IMR-90 (cell line): ENCODE results near the gene ACTN2. TPM values are rescaled to one million over a fixed set of nuclear protein-coding genes. Genes with fewer than 3 reads are reported as not detected.

ENCODE experiments used
- ATAC-seq: fragments of 200-7000 bp; cut with Tn5 transposase; 2 replicates; pipeline ENCODE4 v1.9.1; 2020; ENCODE audit warnings: low read depth, mild to moderate bottlenecking, moderate library complexity
- BruUV-seq: library from RNA; stranded (reverse); fragments of 400-500 nt; replicated peaks from 2 replicates; lab custom pipeline; 2021; lab: Mats Ljungman, UMichigan
- CTCF ChIA-PET: fragments of 300-600 bp; formaldehyde crosslinking; extraction: SDS; loops from one replicate; lab custom pipeline; 2021; ENCODE audit warnings: antibody characterized with exemption; lab: Yijun Ruan, JAX
- POLR2A ChIA-PET: fragments of 300-600 bp; sonication (Branson Sonifier 250); formaldehyde crosslinking; loops from one replicate; lab custom pipeline; 2022; ENCODE audit warnings: antibody characterized with exemption; ENCODE audit not compliant: unreplicated experiment; lab: Charles Lee
- DNase-seq: peaks from one replicate; pipeline ENCODE4 v3.0.0; 2013
- H2AFZ ChIP-seq: replicated peaks from 2 replicates; pipeline ENCODE3; 2013; ENCODE audit warnings: low read length, mild to moderate bottlenecking; ENCODE audit not compliant: poor library complexity
- H2AK5ac ChIP-seq: 2 replicates; pipeline ENCODE4 v1.6.1; 2013; ENCODE audit warnings: low read depth, low read length, inconsistent platforms
- H2AK9ac ChIP-seq: replicated peaks from 2 replicates; pipeline ENCODE3; 2013; ENCODE audit warnings: mild to moderate bottlenecking, low read depth, low read length, moderate library complexity; ENCODE audit not compliant: poor library complexity
- H2BK120ac ChIP-seq: 2 replicates; pipeline ENCODE4 v1.6.1; 2013; ENCODE audit warnings: low read depth, low read length, inconsistent platforms
- H2BK15ac ChIP-seq: 3 replicates; pipeline ENCODE4 v1.6.1; 2013; ENCODE audit warnings: low read depth, low read length, inconsistent platforms
- H2BK20ac ChIP-seq: 2 replicates; pipeline ENCODE4 v1.6.1; 2013; ENCODE audit warnings: low read depth, mild to moderate bottlenecking, inconsistent platforms, low read length, moderate library complexity
- H2BK5ac ChIP-seq: 2 replicates; pipeline ENCODE4 v1.6.1; 2013; ENCODE audit warnings: mild to moderate bottlenecking, low read depth, low read length, inconsistent platforms; ENCODE audit not compliant: poor library complexity, severe bottlenecking
- H3K14ac ChIP-seq: replicated peaks from 2 replicates; pipeline ENCODE4 v1.6.1; 2013; ENCODE audit warnings: low read depth, low read length, inconsistent platforms
- H3K18ac ChIP-seq: 2 replicates; pipeline ENCODE4 v1.6.1; 2013; ENCODE audit warnings: low read depth, low read length, control low read depth
- H3K23ac ChIP-seq: 2 replicates; pipeline ENCODE4 v1.6.1; 2013; ENCODE audit warnings: low read depth, low read length, inconsistent platforms
- H3K27ac ChIP-seq: 2 replicates; pipeline ENCODE4 v1.5.1; 2013; ENCODE audit warnings: mild to moderate bottlenecking, control low read depth, low read length; ENCODE audit not compliant: insufficient read depth
- H3K27me3 ChIP-seq: 2 replicates; pipeline ENCODE4 v1.6.1; 2013; ENCODE audit warnings: low read length; ENCODE audit not compliant: control insufficient read depth, insufficient read depth
- H3K36me3 ChIP-seq: 2 replicates; pipeline ENCODE4 v1.6.1; 2013; ENCODE audit warnings: low read length, mixed read lengths; ENCODE audit not compliant: control insufficient read depth, insufficient read depth
- H3K4ac ChIP-seq: 2 replicates; pipeline ENCODE4 v1.6.1; 2013; ENCODE audit warnings: low read depth, low read length, inconsistent platforms
- H3K4me1 ChIP-seq: 2 replicates; pipeline ENCODE4 v1.6.1; 2013; ENCODE audit warnings: low read length, mixed read lengths; ENCODE audit not compliant: control insufficient read depth, insufficient read depth
- H3K4me2 ChIP-seq: 2 replicates; pipeline ENCODE4 v1.6.1; 2013; ENCODE audit warnings: low read depth, mild to moderate bottlenecking, control low read depth, low read length, moderate library complexity
- H3K4me3 ChIP-seq: 2 replicates; pipeline ENCODE4 v1.5.1; 2013; ENCODE audit warnings: low read depth, mild to moderate bottlenecking, control low read depth, low read length, moderate library complexity; ENCODE audit not compliant: insufficient read depth
- H3K56ac ChIP-seq: 2 replicates; pipeline ENCODE4 v1.6.1; 2013; ENCODE audit warnings: low read length, inconsistent platforms; ENCODE audit not compliant: insufficient read depth; ENCODE audit errors: extremely low read depth
- H3K79me1 ChIP-seq, 2 experiments: 2 replicates each; pipeline ENCODE4 v1.6.1; 2013; ENCODE audit warnings: low read length in 2 of 2, inconsistent platforms in 1 of 2, low read depth in 1 of 2
- H3K9ac ChIP-seq: 2 replicates; pipeline ENCODE4 v1.6.1; 2013; ENCODE audit warnings: low read depth, low read length, control low read depth
- H3K9me1 ChIP-seq: 2 replicates; pipeline ENCODE4 v1.6.1; 2013; ENCODE audit warnings: low read length, inconsistent platforms; ENCODE audit not compliant: insufficient read depth
- H3K9me3 ChIP-seq: 2 replicates; pipeline ENCODE4 v1.6.1; 2013; ENCODE audit warnings: low read length; ENCODE audit not compliant: control insufficient read depth, insufficient read depth
- H4K20me1 ChIP-seq: 2 replicates; pipeline ENCODE4 v1.6.1; 2013; ENCODE audit warnings: low read length, inconsistent platforms; ENCODE audit not compliant: insufficient read depth
- H4K5ac ChIP-seq: 2 replicates; pipeline ENCODE4 v1.6.1; 2013; ENCODE audit warnings: mild to moderate bottlenecking, low read depth, low read length, control low read depth
- H4K8ac ChIP-seq, 2 experiments: 2 replicates each; pipeline ENCODE4 v1.6.1; 2013; ENCODE audit warnings: low read depth in 2 of 2, low read length in 2 of 2, control low read depth in 1 of 2, inconsistent platforms in 1 of 2
- H4K91ac ChIP-seq: 2 replicates; pipeline ENCODE4 v1.6.1; 2013; ENCODE audit warnings: low read depth, low read length, inconsistent platforms; ENCODE audit not compliant: insufficient read depth
- BHLHE40 ChIP-seq: fragments of 150-350 bp; IDR thresholded peaks from 2 replicates; pipeline ENCODE4 v1.6.1; 2016; ENCODE audit warnings: mild to moderate bottlenecking, low read depth, low read length
- CEBPB ChIP-seq: IDR thresholded peaks from 2 replicates; pipeline ENCODE4 v1.6.1; 2012; ENCODE audit warnings: low read depth, low read length, improper control_type of control experiment
- ELK1 ChIP-seq: fragments of 150-350 bp; IDR thresholded peaks from 2 replicates; pipeline ENCODE4 v1.6.1; 2016; ENCODE audit warnings: low read depth, mild to moderate bottlenecking, low read length, moderate library complexity, borderline replicate concordance
- FOS ChIP-seq: fragments of 150-350 bp; IDR thresholded peaks from 2 replicates; pipeline ENCODE4 v1.6.1; 2016; ENCODE audit warnings: low read depth, low read length
- MXI1 ChIP-seq: IDR thresholded peaks from 2 replicates; pipeline ENCODE4 v1.6.1; 2012; ENCODE audit warnings: low read depth, mild to moderate bottlenecking, low read length, moderate library complexity, borderline replicate concordance
- NFE2L2 ChIP-seq: fragments of 150-350 bp; IDR thresholded peaks from 2 replicates; pipeline ENCODE4 v1.6.1; 2016; ENCODE audit warnings: low read depth, mild to moderate bottlenecking, low read length
- RCOR1 ChIP-seq: IDR thresholded peaks from 2 replicates; pipeline ENCODE4 v1.6.1; 2012; ENCODE audit warnings: mild to moderate bottlenecking, low read length, improper control_type of control experiment; ENCODE audit not compliant: insufficient replicate concordance
- RFX5 ChIP-seq: IDR thresholded peaks from 2 replicates; pipeline ENCODE4 v1.8.0; 2012; ENCODE audit warnings: low read depth, mild to moderate bottlenecking, low read length, moderate library complexity
- SMC3 ChIP-seq: fragments of 150-350 bp; IDR thresholded peaks from 2 replicates; pipeline ENCODE4 v1.6.1; 2016; ENCODE audit warnings: low read depth, mild to moderate bottlenecking, antibody characterized with exemption, low read length, moderate library complexity
- USF2 ChIP-seq: fragments of 150-350 bp; IDR thresholded peaks from 2 replicates; pipeline ENCODE4 v1.6.1; 2017; ENCODE audit warnings: mild to moderate bottlenecking, antibody characterized with exemption, low read length, low read depth
- WGBS, 2 experiments: methylation state at CpG; one replicate each; pipeline versions ENCODE4 v1.1.5 to v1.1.7; 2013; ENCODE audit warnings: missing lambda C conversion rate in 2 of 2; ENCODE audit not compliant: insufficient read length in 1 of 2; ENCODE audit errors: extremely low coverage in 2 of 2; 5-methylcytosine and 5-hydroxymethylcytosine counted together
- dilution Hi-C: fragments of 300-500 bp; cut with HindIII; formaldehyde crosslinking; loops from one replicate; pipeline ENCODE4 v1.14.3; 2018; ENCODE audit warnings: low sequenced_read_pairs; ENCODE audit not compliant: unreplicated experiment
- in situ Hi-C: fragments of 300-500 bp; cut with MboI; formaldehyde crosslinking; loops from 3 replicates; pipeline ENCODE4 v1.14.3; 2019; ENCODE audit warnings: low sequenced_read_pairs, inconsistent platforms, mixed read lengths
- intact Hi-C: fragments of 100-400 bp; cut with micrococcal nuclease; formaldehyde crosslinking; loops from 2 replicates; pipeline ENCODE4 v1.10.0; 2022
- polyA plus RNA-seq, 3 experiments: library from polyadenylated mRNA; depleted of rRNA; stranded (reverse); fragments of >200 nt; gene quantifications; 2 replicates each; pipeline ENCODE4 v1.2.3, GENCODE V29; 2012; ENCODE audit warnings: low replicate concordance in 1 of 3
- total RNA-seq: library from RNA; depleted of rRNA; stranded (reverse); fragments of >200 nt; gene quantifications from 2 replicates; pipeline ENCODE4 v1.2.3, GENCODE V29; 2012

ACTN2 gene
- total and polyA plus RNA-seq, 2 of the 4 experiments (the other 2 are of a cell fraction), result under 0.01 TPM; not detected in 1

- Histone ChIP-seq H2AK9ac (no peak overlapping the region), H4K20me1 (no peaks in the 10 kb centered on the region), H3K14ac (no peak overlapping the region), H2AFZ (no peak overlapping the region), H3K56ac (no peak overlapping the region), H3K4me2 (no peak overlapping the region), H2AK5ac (no peak overlapping the region), H3K27ac (no peak overlapping the region), H2BK15ac (no peak overlapping the region), H4K91ac (no peak overlapping the region), H3K23ac (no peak overlapping the region), H3K9ac (no peak overlapping the region), H3K9me3 (no peaks in the 10 kb centered on the region), H4K8ac (no peak overlapping the region), H3K4me3 (no peak overlapping the region), H3K79me1 (no peaks in the 10 kb centered on the region), H2BK20ac (no peak overlapping the region), H3K9me1 (no peaks in the 10 kb centered on the region), H3K18ac (no peak overlapping the region), H4K5ac (no peak overlapping the region), H3K4me1 (no peaks in the 10 kb centered on the region), H2BK5ac (no peak overlapping the region), H3K4ac (no peak overlapping the region), H2BK120ac (no peak overlapping the region), H3K27me3 (no peaks in the 10 kb centered on the region), H3K36me3 (no peaks in the 10 kb centered on the region)
- intact Hi-C loops, result no loop called here
- in situ Hi-C loops, result no loop called here
- no TSS peak for BruUV-seq
- ChIA-PET CTCF (no interaction called here), POLR2A (no interaction called here)
- no peak for TF ChIP-seq SMC3
- no peak for TF ChIP-seq BHLHE40
- no peak for TF ChIP-seq RFX5
- no peak for TF ChIP-seq ELK1
- no peak for TF ChIP-seq USF2
- TF ChIP-seq NFE2L2, result no peak
- no peak for TF ChIP-seq MXI1
- no peak for TF ChIP-seq CEBPB
- no peak for TF ChIP-seq FOS
- no peak for TF ChIP-seq RCOR1
- WGBS, 2 experiments, result 67% methylated on average over 3 of the region's 11 CpGs; no CpG with 5 or more reads in 1 of the 2 experiments
- no peak for ATAC-seq
- DNase-seq, result no peak
- dilution Hi-C loops, result no loop called here
Observed at GRCh38 chr1:236710328-236710892, 24.1 kb downstream of the ACTN2 start.
